ENCODE data around the gene PTPRG.

PTPRG gene

DNA sequence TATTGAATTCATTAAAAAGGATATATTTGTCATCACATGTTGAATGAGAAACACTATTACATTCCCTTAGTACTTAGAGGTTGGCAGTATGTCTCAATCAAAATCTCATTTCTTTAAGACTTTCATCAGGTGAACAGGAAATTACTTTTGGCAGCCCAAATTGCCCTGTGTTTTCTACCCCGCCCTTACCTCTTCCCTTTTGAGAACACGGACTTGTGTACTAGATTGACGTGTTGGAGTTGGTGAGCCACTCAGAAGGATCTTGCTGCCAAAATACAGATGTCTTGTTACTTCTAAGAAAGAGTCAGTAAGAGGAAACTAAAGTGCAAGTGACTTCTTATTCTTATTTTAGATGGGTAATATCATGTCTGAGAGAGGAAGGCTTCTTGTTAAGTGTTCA lies 425.1 kb downstream of the PTPRG start:
- TF ChIP-seq, protein P1, sequence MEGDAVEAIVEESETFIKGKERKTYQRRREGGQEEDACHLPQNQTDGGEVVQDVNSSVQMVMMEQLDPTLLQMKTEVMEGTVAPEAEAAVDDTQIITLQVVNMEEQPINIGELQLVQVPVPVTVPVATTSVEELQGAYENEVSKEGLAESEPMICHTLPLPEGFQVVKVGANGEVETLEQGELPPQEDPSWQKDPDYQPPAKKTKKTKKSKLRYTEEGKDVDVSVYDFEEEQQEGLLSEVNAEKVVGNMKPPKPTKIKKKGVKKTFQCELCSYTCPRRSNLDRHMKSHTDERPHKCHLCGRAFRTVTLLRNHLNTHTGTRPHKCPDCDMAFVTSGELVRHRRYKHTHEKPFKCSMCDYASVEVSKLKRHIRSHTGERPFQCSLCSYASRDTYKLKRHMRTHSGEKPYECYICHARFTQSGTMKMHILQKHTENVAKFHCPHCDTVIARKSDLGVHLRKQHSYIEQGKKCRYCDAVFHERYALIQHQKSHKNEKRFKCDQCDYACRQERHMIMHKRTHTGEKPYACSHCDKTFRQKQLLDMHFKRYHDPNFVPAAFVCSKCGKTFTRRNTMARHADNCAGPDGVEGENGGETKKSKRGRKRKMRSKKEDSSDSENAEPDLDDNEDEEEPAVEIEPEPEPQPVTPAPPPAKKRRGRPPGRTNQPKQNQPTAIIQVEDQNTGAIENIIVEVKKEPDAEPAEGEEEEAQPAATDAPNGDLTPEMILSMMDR (conservative IDR thresholded peaks at IDR 0.05; ENCODE audit: low read depth), result no peak
- no peak for DNase-seq (ENCODE audit: low spot score)
- CTCF ChIA-PET, result no interaction called here
- POLR2A ChIA-PET (ENCODE audit: low non-redundant PET), result no interaction called here
- H3K27ac ChIP-seq, result no peak overlapping the region

DNA sequence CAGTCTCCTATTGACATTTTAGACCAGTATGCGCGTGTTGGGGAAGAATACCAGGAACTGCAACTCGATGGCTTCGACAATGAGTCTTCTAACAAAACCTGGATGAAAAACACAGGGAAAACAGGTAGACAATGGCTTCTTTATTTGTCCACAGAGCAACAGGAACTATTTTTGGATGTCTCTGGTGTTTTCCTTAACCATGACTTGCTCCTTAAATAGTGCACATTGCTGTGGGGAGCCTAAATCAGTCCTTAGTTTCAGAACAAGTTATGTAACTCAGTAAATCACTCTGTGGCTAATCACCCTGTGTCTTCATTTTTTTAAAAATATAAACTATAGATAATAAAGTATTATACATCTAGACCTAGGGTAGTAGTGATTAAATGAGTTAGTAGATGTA lies 428.3 kb downstream of the PTPRG start:
- no peak for DNase-seq (ENCODE audit: low spot score)
- CTCF ChIA-PET, result no interaction called here
- H3K27ac ChIP-seq, result no peak overlapping the region
- POLR2A ChIA-PET (ENCODE audit: low non-redundant PET), result no interaction called here
- TF ChIP-seq, protein P1 (conservative IDR thresholded peaks at IDR 0.05; ENCODE audit: low read depth), result no peak

DNA sequence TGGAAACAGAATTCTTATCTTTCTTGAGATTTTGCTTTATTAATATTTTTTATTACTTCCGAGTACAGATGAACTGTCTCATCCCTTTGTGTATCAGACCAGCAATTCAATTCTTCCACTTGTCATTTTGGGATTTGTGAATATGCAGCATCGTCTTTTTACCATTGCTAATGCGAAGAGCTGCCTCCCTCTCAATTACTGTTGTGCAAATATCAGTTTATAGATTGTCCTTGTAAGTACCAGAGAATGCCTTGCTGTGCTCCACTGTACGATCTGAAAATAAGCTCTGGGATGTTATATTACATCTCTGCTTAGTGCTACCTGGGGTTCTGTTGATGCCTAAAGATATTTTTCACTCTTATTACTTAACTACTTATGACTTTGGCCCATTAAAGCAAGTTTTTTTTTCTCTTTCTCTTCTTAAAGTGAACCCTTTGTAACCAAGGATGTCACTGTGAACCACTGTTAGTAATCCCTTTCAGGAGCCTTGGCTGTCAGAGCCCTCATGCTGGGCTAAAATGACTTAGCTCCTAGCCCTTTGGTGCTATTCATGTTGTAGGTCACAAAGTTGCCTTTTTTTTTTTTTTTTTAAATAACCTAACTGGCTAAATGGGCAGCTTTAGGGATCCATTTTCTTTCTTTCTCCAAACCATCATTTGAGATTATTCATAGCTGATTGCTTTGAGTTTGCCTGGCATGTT lies 429.1 kb downstream of the PTPRG start:
- no peak for DNase-seq (ENCODE audit: low spot score)
- H3K27ac ChIP-seq, result no peak overlapping the region
- POLR2A ChIA-PET (ENCODE audit: low non-redundant PET), result no interaction called here
- CTCF ChIA-PET, result no interaction called here
- TF ChIP-seq, protein P1 (conservative IDR thresholded peaks at IDR 0.05; ENCODE audit: low read depth), result no peak

DNA sequence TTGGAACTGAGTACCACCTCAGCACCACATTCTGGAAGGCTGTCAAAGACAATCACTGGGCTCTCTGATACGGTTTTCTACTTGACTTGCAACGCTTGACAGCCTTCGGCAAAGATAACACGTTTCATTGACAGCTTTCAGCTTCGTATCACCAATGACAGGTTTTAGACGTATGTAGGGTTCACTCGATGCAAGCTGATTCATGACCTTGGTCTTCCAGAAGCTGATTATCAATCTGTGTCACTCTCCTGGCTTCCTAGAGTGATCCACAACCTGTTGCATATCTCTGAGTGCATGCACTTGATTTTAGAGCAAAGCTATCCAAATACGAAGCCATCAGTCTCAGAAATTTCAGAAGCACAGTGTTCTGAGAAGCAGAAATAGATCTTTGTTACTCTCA lies 430.3 kb downstream of the PTPRG start:
- POLR2A ChIA-PET (ENCODE audit: low non-redundant PET), result no interaction called here
- DNase-seq (ENCODE audit: low spot score), result no peak
- H3K27ac ChIP-seq, result no peak overlapping the region
- TF ChIP-seq, protein P1 (conservative IDR thresholded peaks at IDR 0.05; ENCODE audit: low read depth), result no peak
- CTCF ChIA-PET, result no interaction called here

DNA sequence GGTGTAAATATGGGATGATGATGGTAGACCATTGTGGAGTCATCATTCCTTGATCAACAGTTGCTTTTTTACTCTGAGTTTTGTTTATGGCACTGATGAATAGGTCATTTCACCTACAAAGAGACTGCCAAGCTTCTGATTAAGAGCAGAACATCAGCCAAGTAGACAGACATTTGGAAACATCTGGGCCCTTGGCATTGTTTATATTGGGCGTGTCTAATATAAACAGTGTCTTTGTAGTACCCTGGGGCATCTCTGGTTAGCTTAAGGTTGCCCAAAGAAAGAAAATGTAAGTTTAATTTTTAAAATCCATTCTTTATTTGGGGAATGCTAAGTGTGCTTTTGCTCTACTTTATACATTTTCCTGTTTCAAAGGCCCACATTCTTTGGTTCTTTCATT lies 435.0 kb downstream of the PTPRG start:
- ChIA-PET POLR2A (ENCODE audit: low non-redundant PET) (no interaction called here), CTCF (no interaction called here)
- no peak for DNase-seq (ENCODE audit: low spot score)
- TF ChIP-seq, protein P1 (conservative IDR thresholded peaks at IDR 0.05; ENCODE audit: low read depth), result no peak
- H3K27ac ChIP-seq, result no peak overlapping the region

DNA sequence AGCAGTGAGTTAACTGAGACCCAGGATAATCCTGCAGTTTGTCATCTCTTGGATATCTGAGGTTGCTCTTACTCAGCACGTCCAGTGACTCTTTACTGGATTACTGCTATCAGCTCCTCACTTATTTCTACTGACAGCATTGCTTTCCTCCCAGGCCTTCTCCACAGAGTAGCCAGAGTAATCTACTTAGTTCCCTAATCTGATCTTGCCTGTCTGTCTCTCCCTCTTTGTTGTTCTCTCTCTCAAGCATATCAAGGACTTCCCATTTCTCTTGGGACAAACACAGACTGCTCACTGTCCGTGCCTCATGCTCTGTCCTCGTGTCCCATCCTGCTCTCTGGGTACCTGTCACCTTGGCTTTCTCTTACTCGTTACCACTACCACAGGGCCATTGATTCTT lies 435.7 kb downstream of the PTPRG start:
- no peak overlapping the region for H3K27ac ChIP-seq
- no peak for DNase-seq (ENCODE audit: low spot score)
- TF ChIP-seq, protein P1 (conservative IDR thresholded peaks at IDR 0.05; ENCODE audit: low read depth), result no peak
- POLR2A ChIA-PET (ENCODE audit: low non-redundant PET), result no interaction called here
- CTCF ChIA-PET, result no interaction called here

Data from RWPE1 (cell line).